ENCODE measurements around the gene AIMP2.
"Not testable (repeated sequence)": the region's sequence is repeated elsewhere in the genome, so short reads cannot be mapped to it uniquely, and the experiment has no call there.

The AIMP2 gene

GRCh38 chr7:6008668-6009611, at the start of gene AIMP2, which contains the start of gene PMS2:
Gene AIMP2, plus strand, starts transcription at chr7:6009272. Its CDS starts 92 bp downstream, at chr7:6009364.
Gene PMS2, minus strand, starts transcription at chr7:6009049. Its CDS starts 30 bp downstream, at chr7:6009019.
- ATAC-seq: peak; percentile 92 to 94

- ATAC-seq: not testable (repeated sequence)
These were observed 45.9 kb upstream of the AIMP2 start for GRCh38 chr7:5963205-5963604.

- ATAC-seq: not testable (repeated sequence)
These were observed 45.3 kb upstream of the AIMP2 start for GRCh38 chr7:5963810-5964209.

GRCh38 chr7:5970347-5970911, 38.6 kb upstream of the AIMP2 start, which contains the start of gene RSPH10B:
Gene RSPH10B, minus strand, starts transcription at chr7:5970689. Its CDS starts 3,573 bp downstream, at chr7:5967116.
- peak in 1 of 2 donors; percentile 10 for ATAC-seq

GRCh38 chr7:5973580-5973979, 35.5 kb upstream of the AIMP2 start:
- not testable (repeated sequence) for ATAC-seq

- not testable (repeated sequence) for ATAC-seq
These were observed 29.3 kb upstream of the AIMP2 start for GRCh38 chr7:5979680-5980314.

- ATAC-seq: not testable (repeated sequence)
These were observed 22.0 kb upstream of the AIMP2 start for GRCh38 chr7:5987061-5987460.

GRCh38 chr7:5997210-5997808, 11.8 kb upstream of the AIMP2 start:
- ATAC-seq: peak in 1 of 2 donors; percentile 43

GRCh38 chr7:6007386-6007785, 1.7 kb upstream of the AIMP2 start:
- no peak for ATAC-seq

GRCh38 chr7:6007835-6008590, 1.1 kb upstream of the AIMP2 start:
- not testable (repeated sequence) for ATAC-seq

- not testable (repeated sequence) for ATAC-seq
These were observed 1.3 kb downstream of the AIMP2 start for GRCh38 chr7:6010370-6010769.

- no peak for ATAC-seq
These were observed 2.5 kb downstream of the AIMP2 start for GRCh38 chr7:6011541-6011940.

GRCh38 chr7:6012355-6013104, 3.5 kb downstream of the AIMP2 start:
- ATAC-seq: no peak

- ATAC-seq: no peak
These were observed 7.0 kb downstream of the AIMP2 start for GRCh38 chr7:6015917-6016652.

- ATAC-seq: no peak
These were observed 7.5 kb downstream of the AIMP2 start for GRCh38 chr7:6016653-6016966.

GRCh38 chr7:6020371-6021286, 11.6 kb downstream of the AIMP2 start:
- no peak for ATAC-seq

GRCh38 chr7:6022707-6023106, 13.6 kb downstream of the AIMP2 start:
- ATAC-seq: no peak

- no peak for ATAC-seq
These were observed 14.9 kb downstream of the AIMP2 start for GRCh38 chr7:6023974-6024435.
